Prostate gland (tissue), 2 donors: ENCODE data around the gene F3. TPM values are rescaled to one million over a fixed set of nuclear protein-coding genes. Genes with fewer than 3 reads are reported as not detected.

Experiments
- DNase-seq: peaks from one replicate; pipeline ENCODE4 v3.0.0-alpha.2; 2019; ENCODE audit warnings: low spot score
- H3K27ac ChIP-seq, 2 donors: fragments of 200-600 bp; sonication (generic); 2 replicates each; pipeline ENCODE4 v1.5.1; 2017 to 2019
- H3K27me3 ChIP-seq: fragments of 200-600 bp; sonication (generic); replicated peaks from 2 replicates; pipeline ENCODE4 v1.5.1; 2019; ENCODE audit not compliant: insufficient read depth
- H3K36me3 ChIP-seq, 2 donors: fragments of 200-600 bp; sonication (generic); 1 replicate in 1 of 2; 2 replicates in 1 of 2; pipeline versions ENCODE4 v1.5.1 to v1.8.1; 2017 to 2019
- H3K4me1 ChIP-seq: fragments of 200-600 bp; sonication (generic); replicated peaks from 2 replicates; pipeline ENCODE4 v1.5.1; 2019
- H3K4me3 ChIP-seq, 2 donors: fragments of 200-600 bp; sonication (generic); 2 replicates each; pipeline ENCODE4 v1.5.1; 2017 to 2019
- H3K9me3 ChIP-seq: fragments of 200-600 bp; sonication (generic); 2 replicates; pipeline ENCODE4 v1.5.1; 2017
- POLR2A ChIP-seq: fragments of 450-650 bp; IDR thresholded peaks from one replicate; pipeline ENCODE4 v1.6.1; 2016; ENCODE audit warnings: antibody characterized with exemption, mild to moderate bottlenecking
- POLR2AphosphoS5 ChIP-seq: sonication (generic); formaldehyde crosslinking; IDR thresholded peaks from one replicate; pipeline ENCODE4 v1.6.1; 2017; ENCODE audit warnings: antibody characterized with exemption
- WGBS: methylation state at CpG from one replicate; pipeline ENCODE4 v1.1.5; 2018; 5-methylcytosine and 5-hydroxymethylcytosine counted together
- intact Hi-C: fragments of 100-400 bp; cut with DNase I; formaldehyde crosslinking; loops from one replicate; pipeline ENCODE4 v1.14.2; 2022
- total RNA-seq, 2 donors: library from RNA; depleted of rRNA; stranded (reverse); fragments of >200 nt; gene quantifications; one replicate each; pipeline ENCODE4 v1.1.0, GENCODE V29; 2016
- TF ChIP-seq, protein P1 (sequence below), 4 experiments: fragments of 200-600 bp in 2 of 4; fragments of 450-650 bp in 2 of 4; sonication (generic) in 2 of 4; IDR thresholded peaks; 1 replicate in 3 of 4; 2 replicates in 1 of 4; pipeline ENCODE4 v1.5.1; 2016 to 2019; ENCODE audit warnings: antibody characterized with exemption in 4 of 4, mild to moderate bottlenecking in 2 of 4, moderate library complexity in 2 of 4

F3 gene
- total RNA-seq, 2 donors from 2014 or later: 36.3 to 120 TPM

DNA sequence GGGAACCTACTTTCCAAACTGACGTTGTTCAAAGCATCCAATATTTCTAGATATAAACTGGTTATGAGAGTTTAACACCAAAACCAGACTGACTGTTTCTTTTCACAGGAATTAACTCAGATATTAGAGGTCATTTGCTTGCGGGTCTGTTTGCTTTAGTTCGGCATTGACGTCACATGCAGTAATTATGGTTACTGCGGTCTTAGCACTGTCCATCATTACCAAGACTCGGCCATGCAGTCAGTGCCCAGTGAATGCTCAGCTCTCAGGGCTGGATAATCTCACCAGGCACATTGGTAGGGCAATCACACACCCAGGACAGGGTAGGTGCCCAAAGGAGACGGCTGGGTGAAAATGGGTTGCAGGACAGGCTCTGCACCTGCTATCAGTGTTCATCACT lies 9.9 kb upstream of the F3 start:
- TF ChIP-seq POLR2AphosphoS5 (no peak), POLR2A (no peak)
- TF ChIP-seq, protein P1, sequence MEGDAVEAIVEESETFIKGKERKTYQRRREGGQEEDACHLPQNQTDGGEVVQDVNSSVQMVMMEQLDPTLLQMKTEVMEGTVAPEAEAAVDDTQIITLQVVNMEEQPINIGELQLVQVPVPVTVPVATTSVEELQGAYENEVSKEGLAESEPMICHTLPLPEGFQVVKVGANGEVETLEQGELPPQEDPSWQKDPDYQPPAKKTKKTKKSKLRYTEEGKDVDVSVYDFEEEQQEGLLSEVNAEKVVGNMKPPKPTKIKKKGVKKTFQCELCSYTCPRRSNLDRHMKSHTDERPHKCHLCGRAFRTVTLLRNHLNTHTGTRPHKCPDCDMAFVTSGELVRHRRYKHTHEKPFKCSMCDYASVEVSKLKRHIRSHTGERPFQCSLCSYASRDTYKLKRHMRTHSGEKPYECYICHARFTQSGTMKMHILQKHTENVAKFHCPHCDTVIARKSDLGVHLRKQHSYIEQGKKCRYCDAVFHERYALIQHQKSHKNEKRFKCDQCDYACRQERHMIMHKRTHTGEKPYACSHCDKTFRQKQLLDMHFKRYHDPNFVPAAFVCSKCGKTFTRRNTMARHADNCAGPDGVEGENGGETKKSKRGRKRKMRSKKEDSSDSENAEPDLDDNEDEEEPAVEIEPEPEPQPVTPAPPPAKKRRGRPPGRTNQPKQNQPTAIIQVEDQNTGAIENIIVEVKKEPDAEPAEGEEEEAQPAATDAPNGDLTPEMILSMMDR (IDR thresholded peaks at IDR 0.05): no peak
- no peak overlapping the region for H3K4me3 ChIP-seq
- WGBS: 92% methylated on average over 7 of the region's 7 CpGs
- H3K27ac ChIP-seq: peak overlapping the region; percentile 61 to 67
- intact Hi-C loops: no loop called here
- H3K4me1 ChIP-seq: no peaks in the 10 kb centered on the region
- H3K27me3 ChIP-seq: no peaks in the 10 kb centered on the region
- no peaks in the 10 kb centered on the region for H3K9me3 ChIP-seq
- DNase-seq: no peak
- no peaks in the 10 kb centered on the region for H3K36me3 ChIP-seq

DNA sequence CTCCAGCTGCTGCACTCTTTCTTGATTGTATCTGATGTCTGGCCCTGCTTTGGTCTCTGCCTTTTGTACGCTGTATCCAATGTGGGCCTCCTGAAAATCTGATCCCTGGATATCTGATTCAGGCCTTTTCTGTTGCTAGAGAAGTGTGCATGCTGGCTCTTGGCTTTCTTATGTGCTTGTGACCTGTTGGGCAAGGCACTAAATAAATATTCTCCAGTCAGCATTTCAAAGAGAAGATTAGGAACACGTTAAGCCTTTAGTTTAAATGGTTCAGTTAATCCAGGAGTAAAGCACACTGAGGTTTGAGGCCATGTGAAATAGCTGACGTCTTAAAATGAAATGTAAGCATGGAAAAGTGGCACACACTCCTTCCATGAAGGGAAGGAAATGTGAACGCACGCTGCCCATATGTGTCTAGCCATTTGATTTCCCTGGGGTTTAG lies 9.3 kb upstream of the F3 start:
- TF ChIP-seq POLR2A (no peak), POLR2AphosphoS5 (peak; percentile 83)
- no peak overlapping the region for H3K4me3 ChIP-seq
- H3K27ac ChIP-seq: peak overlapping the region; percentile 61 to 67
- DNase-seq: no peak
- H3K9me3 ChIP-seq: no peaks in the 10 kb centered on the region
- intact Hi-C loops: no loop called here
- no peaks in the 10 kb centered on the region for H3K36me3 ChIP-seq
- no peaks in the 10 kb centered on the region for H3K27me3 ChIP-seq
- WGBS: 38% methylated on average over 5 of the region's 5 CpGs
- no peaks in the 10 kb centered on the region for H3K4me1 ChIP-seq

DNA sequence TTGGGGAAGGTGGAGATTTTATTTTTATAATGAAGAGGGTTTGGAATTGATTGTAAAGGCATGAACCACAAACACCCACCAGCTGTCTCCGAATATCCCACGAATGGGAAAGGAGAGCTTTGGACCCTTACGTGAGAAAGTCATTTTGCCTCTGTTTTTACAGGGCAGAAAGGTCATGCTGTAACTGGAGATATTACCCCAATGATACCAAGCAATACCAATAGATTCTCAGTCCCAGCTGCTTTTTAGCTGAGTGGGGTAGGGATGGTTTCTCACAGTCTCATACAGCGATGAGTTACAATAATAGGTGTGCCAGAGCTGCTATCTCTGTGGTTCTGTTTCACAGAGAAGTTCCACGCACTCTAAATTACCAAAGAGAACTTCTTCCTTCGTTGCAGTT lies 8.8 kb upstream of the F3 start:
- H3K27ac ChIP-seq: peak overlapping the region; percentile 61 to 67
- H3K9me3 ChIP-seq: no peaks in the 10 kb centered on the region
- no peaks in the 10 kb centered on the region for H3K4me1 ChIP-seq
- intact Hi-C loops: no loop called here
- TF ChIP-seq POLR2AphosphoS5 (no peak), POLR2A (no peak)
- TF ChIP-seq, protein P1 (IDR thresholded peaks at IDR 0.05): no peak
- H3K36me3 ChIP-seq: no peaks in the 10 kb centered on the region
- H3K4me3 ChIP-seq: no peak overlapping the region
- no peaks in the 10 kb centered on the region for H3K27me3 ChIP-seq
- no peak for DNase-seq
- WGBS: 65% methylated on average over 6 of the region's 6 CpGs

DNA sequence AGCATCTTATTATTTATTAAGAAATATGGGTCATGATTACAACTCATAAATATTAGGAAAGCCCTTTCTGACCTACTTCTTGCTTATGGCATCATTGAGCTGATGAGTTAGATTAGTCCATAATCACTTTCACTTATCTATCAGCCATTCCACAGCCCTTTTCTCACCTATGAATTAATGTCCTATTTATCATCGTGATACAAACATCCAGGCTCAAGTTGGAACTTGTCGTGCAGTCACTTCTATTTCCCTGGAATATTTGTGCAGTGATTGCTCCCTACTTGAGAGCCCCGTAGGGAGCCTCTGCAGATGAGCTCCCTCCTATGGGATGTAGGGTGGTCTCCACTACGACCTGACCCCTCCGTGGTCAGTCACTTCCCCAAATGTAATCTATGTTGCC lies 8.1 kb upstream of the F3 start:
- no peak for DNase-seq
- Histone ChIP-seq H3K27ac (peak overlapping the region; percentile 61 to 67), H3K36me3 (no peaks in the 10 kb centered on the region), H3K9me3 (no peaks in the 10 kb centered on the region), H3K4me1 (no peaks in the 10 kb centered on the region), H3K27me3 (no peaks in the 10 kb centered on the region), H3K4me3 (no peak overlapping the region)
- 73% methylated on average over 5 of the region's 5 CpGs for WGBS
- intact Hi-C loops: no loop called here
- TF ChIP-seq, protein P1 (IDR thresholded peaks at IDR 0.05): no peak

DNA sequence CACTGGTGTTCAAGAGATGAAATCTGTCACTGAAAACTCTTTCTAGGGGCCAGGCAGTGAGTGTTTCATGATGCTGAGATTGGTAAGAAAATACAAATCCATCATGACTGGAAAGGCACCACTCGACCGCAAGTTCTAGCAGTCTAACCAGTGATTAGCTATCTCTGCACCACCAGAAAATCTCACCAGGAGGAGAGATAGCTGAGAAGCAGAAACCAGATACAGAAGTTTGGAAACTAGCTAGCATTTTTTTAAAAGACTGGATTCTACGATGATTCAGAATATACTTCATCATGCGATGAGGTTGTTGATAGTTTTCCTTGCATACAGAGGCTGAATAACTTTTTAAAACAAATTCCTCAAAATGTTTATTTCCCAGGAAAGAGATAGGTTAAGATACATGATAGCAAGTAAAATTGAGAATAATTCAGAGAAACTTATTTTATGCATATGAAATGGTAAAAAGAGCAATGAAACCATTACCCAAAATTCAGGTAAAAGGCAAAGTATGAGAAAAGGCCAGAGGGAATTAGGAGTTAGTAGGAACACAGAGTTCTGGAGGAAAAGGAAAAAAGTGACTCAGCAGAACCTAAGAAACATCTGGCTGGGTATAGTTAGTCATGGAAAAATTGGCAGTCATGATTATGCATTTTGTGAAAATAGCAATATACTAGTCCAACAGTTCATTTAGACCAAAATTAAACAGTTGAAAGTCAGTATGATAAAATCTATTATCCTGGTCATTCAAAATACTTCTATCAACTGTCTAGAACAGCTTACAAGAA lies 3.3 kb upstream of the F3 start:
- no peak overlapping the region for H3K4me3 ChIP-seq

More for the DNA sequence above, 3.3 kb upstream of the F3 start:
- H3K36me3 ChIP-seq: no peaks in the 10 kb centered on the region
- peak overlapping the region in 1 of 2 donors; percentile 2 for H3K27ac ChIP-seq
- H3K4me1 ChIP-seq: no peaks in the 10 kb centered on the region
- no peaks in the 10 kb centered on the region for H3K27me3 ChIP-seq
- no peak for DNase-seq
- no peaks in the 10 kb centered on the region for H3K9me3 ChIP-seq
- WGBS: 88% methylated on average over 4 of the region's 4 CpGs
- TF ChIP-seq, protein P1 (IDR thresholded peaks at IDR 0.05): no peak
- TF ChIP-seq POLR2A (no peak), POLR2AphosphoS5 (peak; percentile 29)
- intact Hi-C loops: loop anchor here (5.0 kb wide), 1 partner anchor 52 kb away; no protein-coding TSS in a partner anchor
